K562 (cell line): ENCODE measurements around the gene BRAF. TPM values are rescaled to one million over a fixed set of nuclear protein-coding genes. Genes with fewer than 3 reads are reported as not detected.

Source experiments
- BCOR ChIP-seq: fragments of 450-650 bp; IDR thresholded peaks from 2 replicates; pipeline ENCODE4 v1.6.1; 2016
- CBX5 ChIP-seq: IDR thresholded peaks from 2 replicates; pipeline ENCODE4 v1.6.1; 2014; ENCODE audit warnings: low read depth, borderline replicate concordance
- CHCHD3 ChIP-seq: fragments of 250-450 bp; sonication (Bioruptor Pico); IDR thresholded peaks from 2 replicates; pipeline ENCODE4 v2.1.2; 2022; ENCODE audit warnings: mild to moderate bottlenecking
- CREB1 ChIP-seq, 2 experiments: sonication (generic) in 1 of 2; formaldehyde crosslinking in 1 of 2; IDR thresholded peaks; 2 replicates each; pipeline versions ENCODE4 v1.6.1 to v1.8.0; 2012 to 2022; ENCODE audit warnings: inconsistent platforms in 1 of 2, mild to moderate bottlenecking in 1 of 2, missing genetic modification reagents in 1 of 2, moderate library complexity in 1 of 2
- DMBX1 ChIP-seq: fragments of 250-450 bp; sonication (Bioruptor Pico); IDR thresholded peaks from 2 replicates; pipeline ENCODE4 v1.8.0; 2022; ENCODE audit warnings: inconsistent platforms, mild to moderate bottlenecking, moderate library complexity, borderline replicate concordance
- EP300 ChIP-seq: IDR thresholded peaks from 2 replicates; pipeline ENCODE4 v1.6.1; 2012; ENCODE audit warnings: low read length, improper control_type of control experiment
- FOXM1 ChIP-seq, 2 experiments: fragments of 450-650 bp in 1 of 2; sonication (generic) in 1 of 2; formaldehyde crosslinking in 1 of 2; IDR thresholded peaks; 2 replicates each; pipeline versions ENCODE4 v1.6.1 to v1.9.0; 2017 to 2022; ENCODE audit warnings: low read depth in 2 of 2, mild to moderate bottlenecking in 2 of 2, missing genetic modification reagents in 1 of 2, moderate library complexity in 1 of 2
- HDAC6 ChIP-seq: IDR thresholded peaks from 2 replicates; pipeline ENCODE4 v1.6.1; 2012; ENCODE audit warnings: low read depth, mild to moderate bottlenecking, control low read depth, inconsistent platforms, low read length, moderate library complexity
- MTA2 ChIP-seq: fragments of 450-650 bp; IDR thresholded peaks from 2 replicates; pipeline ENCODE4 v1.6.1; 2016; ENCODE audit warnings: low read depth
- MYC ChIP-seq, 2 experiments: fragments of 250-450 bp in 1 of 2; sonication (Bioruptor Pico) in 1 of 2; IDR thresholded peaks; 2 replicates each; pipeline versions ENCODE4 v1.5.1 to v1.6.1; 2012 to 2021; ENCODE audit warnings: low read depth in 2 of 2, borderline replicate concordance in 1 of 2, improper control_type of control experiment in 1 of 2, low read length in 1 of 2, mild to moderate bottlenecking in 1 of 2, moderate library complexity in 1 of 2
- NCOA2 ChIP-seq, 2 experiments: fragments of 450-650 bp; IDR thresholded peaks; 2 replicates each; pipeline ENCODE4 v1.6.1; 2018; ENCODE audit warnings: mild to moderate bottlenecking in 2 of 2, moderate library complexity in 1 of 2; ENCODE audit not compliant: partially characterized antibody in 2 of 2
- RBM22 ChIP-seq: fragments of 200-400 bp; formaldehyde crosslinking; IDR thresholded peaks from 2 replicates; pipeline ENCODE4 v1.6.1; 2018; ENCODE audit warnings: low read length, low read depth; ENCODE audit not compliant: poor library complexity, severe bottlenecking
- RFX1 ChIP-seq: fragments of 450-650 bp; IDR thresholded peaks from 2 replicates; pipeline ENCODE4 v1.6.1; 2016; ENCODE audit warnings: mild to moderate bottlenecking, moderate library complexity
- SMAD1 ChIP-seq: fragments of 150-350 bp; IDR thresholded peaks from 2 replicates; pipeline ENCODE4 v1.6.1; 2014; ENCODE audit warnings: low read length, low read depth; ENCODE audit not compliant: partially characterized antibody
- SMARCA5 ChIP-seq: fragments of 450-650 bp; IDR thresholded peaks from 2 replicates; pipeline ENCODE4 v1.6.1; 2016
- ZNF253 ChIP-seq: fragments of 250-450 bp; sonication (Bioruptor Pico); conservative IDR thresholded peaks from 2 replicates; pipeline ENCODE4 v1.6.1; 2021; ENCODE audit warnings: mild to moderate bottlenecking
- ZNF274 ChIP-seq: IDR thresholded peaks from 2 replicates; pipeline ENCODE4 v1.6.1; 2011; ENCODE audit warnings: low read depth, mild to moderate bottlenecking, low read length, moderate library complexity, borderline replicate concordance
- polyA plus RNA-seq, 8 experiments: library from polyadenylated mRNA; depleted of rRNA in 4 of 8; stranded (reverse) in 5 of 8; unstranded in 3 of 8; fragments of >200 nt; fragmentation: Nextera tagmentation in 2 of 8; fragmentation: Illumina TruSeq in 1 of 8; extraction: Ambion mirVana in 2 of 8; extraction: Trizol in 1 of 8; gene quantifications; 2 replicates each; pipeline versions ENCODE4 v1.2.1 to v1.2.3, GENCODE V29; 2011 to 2014; ENCODE audit warnings: inconsistent platforms in 1 of 8, missing spikeins in 1 of 8
- total RNA-seq, 7 experiments: library from RNA; depleted of rRNA in 6 of 7; stranded (reverse); fragments of >200 nt in 6 of 7; fragmentation: Illumina TruSeq in 2 of 7; extraction: Trizol in 2 of 7; gene quantifications; 2 replicates each; pipeline versions ENCODE4 v1.2.1 to v1.2.3, GENCODE V29; 2011 to 2021; ENCODE audit warnings: low replicate concordance in 1 of 7
- TF ChIP-seq, protein P1 (sequence below), 3 experiments: fragments of 200-800 bp in 1 of 3; sonication (Bioruptor generic) in 1 of 3; sonication (generic) in 1 of 3; formaldehyde crosslinking in 1 of 3; IDR thresholded peaks; 2 replicates each; pipeline versions ENCODE4 v1.6.1 to v1.8.0; 2016 to 2022; ENCODE audit warnings: mild to moderate bottlenecking in 2 of 3, missing compliant biosample characterization in 2 of 3, missing genetic modification characterization in 2 of 3, missing genetic modification reagents in 1 of 3
- TF ChIP-seq, protein P2 (sequence below): fragments of 250-450 bp; sonication (Bioruptor Pico); IDR thresholded peaks from 2 replicates; pipeline ENCODE4 v1.4.0; 2020; ENCODE audit warnings: mild to moderate bottlenecking, moderate library complexity
- TF ChIP-seq, protein P3 (sequence below): fragments of 250-450 bp; sonication (Bioruptor Pico); IDR thresholded peaks from 2 replicates; pipeline ENCODE4 v1.4.0; 2020
- TF ChIP-seq, protein P4 (sequence below): sonication (generic); formaldehyde crosslinking; IDR thresholded peaks from 2 replicates; pipeline ENCODE4 v1.9.0; 2022; ENCODE audit warnings: mild to moderate bottlenecking, missing genetic modification reagents

The BRAF gene
- total and polyA plus RNA-seq, 9 of the 15 experiments (the other 6 are each of a cell fraction or from before 2014, with no cell fraction given), result 3.6 to 38.3 (median 21.9) TPM

DNA sequence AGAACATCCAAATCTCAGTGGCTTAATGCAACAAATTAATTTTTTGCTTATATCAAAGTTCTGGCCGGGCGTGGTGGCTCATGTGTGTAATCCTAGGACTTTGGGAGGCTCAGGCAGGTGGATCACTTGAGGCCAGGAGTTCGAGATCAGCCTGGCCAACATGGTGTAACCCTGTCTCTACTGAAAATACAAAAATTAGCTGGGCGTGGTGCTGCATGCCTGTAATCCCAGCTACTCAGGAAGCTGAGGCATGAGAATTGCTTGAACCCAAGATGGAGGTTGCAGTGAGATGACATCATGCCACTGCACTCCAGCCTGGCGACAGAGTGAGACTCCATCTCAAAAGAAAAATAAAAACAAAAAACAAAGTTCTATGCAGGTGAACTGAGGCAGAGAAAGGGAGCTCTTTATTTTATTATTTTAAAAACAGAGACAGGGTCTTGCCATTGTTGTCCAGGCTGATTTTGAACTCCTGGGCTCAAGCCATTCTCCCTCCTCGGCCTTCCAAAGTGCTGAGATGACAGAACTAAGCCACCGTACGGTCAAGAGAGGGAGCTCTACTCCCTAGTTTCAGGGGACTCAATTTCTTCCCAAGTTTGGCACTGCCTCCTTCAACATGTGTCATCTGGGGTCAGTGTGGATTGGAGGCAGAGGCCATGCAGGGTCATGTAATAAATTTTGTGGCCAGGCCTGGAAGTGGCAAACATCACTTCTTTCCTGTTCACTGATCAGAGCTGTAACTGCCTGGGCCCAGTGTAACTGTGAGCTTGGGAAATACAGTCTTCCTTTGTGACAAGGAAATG lies 249.6 kb downstream of the BRAF start (continued):
- TF ChIP-seq ZNF274 (no peak), MYC (IDR thresholded peaks at IDR 0.05; ENCODE audit: low read depth, low read length) (peak; percentile 30), MYC (CRISPR knock-in tag; IDR thresholded peaks at IDR 0.05; ENCODE audit: borderline replicate concordance, low read depth) (no peak), CREB1 (IDR thresholded peaks at IDR 0.05) (no peak), CREB1 (CRISPR knock-in tag; IDR thresholded peaks at IDR 0.05) (no peak), RFX1 (no peak), CBX5 (no peak), BCOR (no peak), CHCHD3 (CRISPR knock-in tag) (no peak), HDAC6 (no peak), NCOA2 (IDR thresholded peaks at IDR 0.05; ENCODE audit: partially characterized antibody in 2 of 2) (no peak), DMBX1 (0 out of 2 replicates have a peak, but pooled peaks have one; percentile 23), ZNF253 (CRISPR knock-in tag) (no peak), FOXM1 (IDR thresholded peaks at IDR 0.05; ENCODE audit: low read depth) (no peak), FOXM1 (CRISPR knock-in tag; IDR thresholded peaks at IDR 0.05; ENCODE audit: low read depth) (no peak), RBM22 (no peak), SMAD1 (no peak), MTA2 (no peak), EP300 (no peak), SMARCA5 (no peak)
- TF ChIP-seq, protein P1, sequence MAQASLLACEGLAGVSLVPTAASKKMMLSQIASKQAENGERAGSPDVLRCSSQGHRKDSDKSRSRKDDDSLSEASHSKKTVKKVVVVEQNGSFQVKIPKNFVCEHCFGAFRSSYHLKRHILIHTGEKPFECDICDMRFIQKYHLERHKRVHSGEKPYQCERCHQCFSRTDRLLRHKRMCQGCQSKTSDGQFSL (CRISPR knock-in tag; IDR thresholded peaks at IDR 0.05), result no peak
- TF ChIP-seq, protein P1 (tag; IDR thresholded peaks at IDR 0.05), result no peak
- TF ChIP-seq, protein P2, sequence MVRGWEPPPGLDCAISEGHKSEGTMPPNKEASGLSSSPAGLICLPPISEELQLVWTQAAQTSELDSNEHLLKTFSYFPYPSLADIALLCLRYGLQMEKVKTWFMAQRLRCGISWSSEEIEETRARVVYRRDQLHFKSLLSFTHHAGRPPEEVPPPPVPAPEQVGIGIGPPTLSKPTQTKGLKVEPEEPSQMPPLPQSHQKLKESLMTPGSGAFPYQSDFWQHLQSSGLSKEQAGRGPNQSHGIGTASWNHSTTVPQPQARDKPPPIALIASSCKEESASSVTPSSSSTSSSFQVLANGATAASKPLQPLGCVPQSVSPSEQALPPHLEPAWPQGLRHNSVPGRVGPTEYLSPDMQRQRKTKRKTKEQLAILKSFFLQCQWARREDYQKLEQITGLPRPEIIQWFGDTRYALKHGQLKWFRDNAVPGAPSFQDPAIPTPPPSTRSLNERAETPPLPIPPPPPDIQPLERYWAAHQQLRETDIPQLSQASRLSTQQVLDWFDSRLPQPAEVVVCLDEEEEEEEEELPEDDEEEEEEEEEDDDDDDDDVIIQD (CRISPR knock-in tag), result no peak
- TF ChIP-seq, protein P3, sequence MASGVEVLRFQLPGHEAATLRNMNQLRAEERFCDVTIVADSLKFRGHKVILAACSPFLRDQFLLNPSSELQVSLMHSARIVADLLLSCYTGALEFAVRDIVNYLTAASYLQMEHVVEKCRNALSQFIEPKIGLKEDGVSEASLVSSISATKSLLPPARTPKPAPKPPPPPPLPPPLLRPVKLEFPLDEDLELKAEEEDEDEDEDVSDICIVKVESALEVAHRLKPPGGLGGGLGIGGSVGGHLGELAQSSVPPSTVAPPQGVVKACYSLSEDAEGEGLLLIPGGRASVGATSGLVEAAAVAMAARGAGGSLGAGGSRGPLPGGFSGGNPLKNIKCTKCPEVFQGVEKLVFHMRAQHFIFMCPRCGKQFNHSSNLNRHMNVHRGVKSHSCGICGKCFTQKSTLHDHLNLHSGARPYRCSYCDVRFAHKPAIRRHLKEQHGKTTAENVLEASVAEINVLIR, result no peak
- TF ChIP-seq, protein P4, sequence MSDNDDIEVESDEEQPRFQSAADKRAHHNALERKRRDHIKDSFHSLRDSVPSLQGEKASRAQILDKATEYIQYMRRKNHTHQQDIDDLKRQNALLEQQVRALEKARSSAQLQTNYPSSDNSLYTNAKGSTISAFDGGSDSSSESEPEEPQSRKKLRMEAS, result no peak
